ENCODE results near the gene CHCHD4.

- TF ChIP-seq CTCF (conservative IDR thresholded peaks at IDR 0.05; ENCODE audit: low read depth in 2 of 2) (no peak), ETS1 (IDR thresholded peaks at IDR 0.05) (no peak), EZH2phosphoT487 (IDR thresholded peaks at IDR 0.05; ENCODE audit: unreplicated experiment) (no peak), EZH2 (IDR thresholded peaks at IDR 0.05; ENCODE audit: low read depth, unreplicated experiment) (no peak), POLR2AphosphoS5 (IDR thresholded peaks at IDR 0.05; ENCODE audit: low read depth) (no peak), STAT1 (IDR thresholded peaks at IDR 0.05; ENCODE audit: unreplicated experiment) (no peak), REST (IDR thresholded peaks at IDR 0.05; ENCODE audit: unreplicated experiment) (no peak), ZNF331 (CRISPR knock-in tag; IDR thresholded peaks at IDR 0.05; ENCODE audit: low read depth) (no peak), JUNB (IDR thresholded peaks at IDR 0.05; ENCODE audit: unreplicated experiment) (no peak)
These were observed 26.9 kb downstream of the CHCHD4 start for GRCh38 chr3:14097616-14098391.

Measured in GM23338 (cell line).